Omental fat pad (tissue), 4 donors: Measurements from ENCODE around the gene PITPNM1. TPM values are rescaled to one million over a fixed set of nuclear protein-coding genes. Genes with fewer than 3 reads are reported as not detected.
"Not testable (repeated sequence)": the region's sequence is repeated elsewhere in the genome, so short reads cannot be mapped to it uniquely, and the experiment has no call there.

ENCODE experiments used
- ATAC-seq: fragments of 150-250 bp; one replicate; pipeline ENCODE4 v1.9.1; 2016; ENCODE audit warnings: mild to moderate bottlenecking, moderate library complexity; ENCODE audit not compliant: low FRiP score
- DNase-seq: peaks from one replicate; pipeline ENCODE4 v3.0.0-alpha.2; 2019; ENCODE audit warnings: low spot score
- CTCF ChIP-seq, 3 donors: fragments of 450-650 bp; IDR thresholded peaks; one replicate each; pipeline ENCODE4 v1.5.1; 2016 to 2017; ENCODE audit warnings: antibody characterized with exemption in 3 of 3, mild to moderate bottlenecking in 3 of 3, moderate library complexity in 2 of 3
- total RNA-seq, 4 donors: library from RNA; depleted of rRNA; stranded (reverse); fragments of >200 nt; gene quantifications; one replicate each; pipeline ENCODE4 v1.1.0, GENCODE V29; 2016

PITPNM1 gene
- total RNA-seq, 4 donors from 2014 or later: 15.0 to 58.2 (median 26.6) TPM

- no peak for TF ChIP-seq CTCF (IDR thresholded peaks at IDR 0.05)
- ATAC-seq (no peak), DNase-seq (no peak)
Observed at GRCh38 chr11:67492069-67492727, 13.0 kb downstream of the PITPNM1 start.

- TF ChIP-seq CTCF (IDR thresholded peaks at IDR 0.05): no peak
- no peak for ATAC-seq
- DNase-seq: no peak
Observed at GRCh38 chr11:67491276-67492068, 13.7 kb downstream of the PITPNM1 start.

- no peak for ATAC-seq
- no peak for DNase-seq
- no peak for TF ChIP-seq CTCF (IDR thresholded peaks at IDR 0.05)
Observed at GRCh38 chr11:67490727-67491065, 14.5 kb downstream of the PITPNM1 start.

GRCh38 chr11:67489885-67490726 lies 15.1 kb downstream of the PITPNM1 start:
- DNase-seq: no peak
- TF ChIP-seq CTCF (IDR thresholded peaks at IDR 0.05): no peak
- no peak for ATAC-seq

GRCh38 chr11:67489203-67489884 lies 15.8 kb downstream of the PITPNM1 start:
- DNase-seq (no peak), ATAC-seq (no peak)
- TF ChIP-seq CTCF (IDR thresholded peaks at IDR 0.05): no peak

GRCh38 chr11:67486481-67487195 lies 18.5 kb downstream of the PITPNM1 start:
- no peak for TF ChIP-seq CTCF (IDR thresholded peaks at IDR 0.05)
- DNase-seq (no peak), ATAC-seq (no peak)

GRCh38 chr11:67485873-67486361 lies 19.2 kb downstream of the PITPNM1 start:
- DNase-seq, ATAC-seq: not testable (repeated sequence)
